Body of pancreas (tissue), 4 donors: ENCODE measurements around the gene LYRM4.

Source experiments
- CTCF ChIP-seq, 7 experiments: fragments of 450-650 bp in 4 of 7; fragments of 200-600 bp in 3 of 7; sonication (generic) in 3 of 7; IDR thresholded peaks; one replicate each; pipeline ENCODE4 v1.5.1; 2016 to 2019; ENCODE audit warnings: antibody characterized with exemption in 7 of 7
- POLR2A ChIP-seq, 3 donors: fragments of 450-650 bp; IDR thresholded peaks; one replicate each; pipeline ENCODE4 v1.6.1; 2016; ENCODE audit warnings: antibody characterized with exemption in 3 of 3, mild to moderate bottlenecking in 2 of 3

GRCh38 chr6:5108068-5108467 is 152.7 kb downstream of the LYRM4 start:
- TF ChIP-seq POLR2A (IDR thresholded peaks at IDR 0.05) = no peak
- no peak for TF ChIP-seq CTCF (IDR thresholded peaks at IDR 0.05)
